NCI-H774 (cell line): ENCODE data around the gene BTBD16.

ENCODE experiments used
- DNase-seq: peaks from one replicate; lab custom pipeline; 2025; lab: John Stamatoyannopoulos, UW

BTBD16 gene

GRCh38 chr10:122343936-122344335 is 72.8 kb downstream of the BTBD16 start:
- no peak for DNase-seq

- DNase-seq, result no peak
Observed at GRCh38 chr10:122344741-122345258, 73.7 kb downstream of the BTBD16 start.

- DNase-seq, result no peak
Observed at GRCh38 chr10:122346326-122346950, 75.3 kb downstream of the BTBD16 start.

GRCh38 chr10:122347170-122347841 is 76.2 kb downstream of the BTBD16 start:
- DNase-seq, result no peak

GRCh38 chr10:122348512-122348911 is 77.4 kb downstream of the BTBD16 start:
- DNase-seq, result no peak

GRCh38 chr10:122348935-122349361 is 77.9 kb downstream of the BTBD16 start:
- no peak for DNase-seq

GRCh38 chr10:122349758-122350369 is 78.8 kb downstream of the BTBD16 start:
- DNase-seq, result no peak

GRCh38 chr10:122350893-122351292 is 79.8 kb downstream of the BTBD16 start:
- DNase-seq, result no peak

GRCh38 chr10:122352817-122353525 is 81.9 kb downstream of the BTBD16 start:
- DNase-seq, result no peak

- DNase-seq, result no peak
Observed at GRCh38 chr10:122354383-122354782, 83.3 kb downstream of the BTBD16 start.

GRCh38 chr10:122357685-122358084 is 86.6 kb downstream of the BTBD16 start:
- no peak for DNase-seq

GRCh38 chr10:122359621-122360020 is 88.5 kb downstream of the BTBD16 start:
- no peak for DNase-seq

GRCh38 chr10:122361046-122361445 is 90.0 kb downstream of the BTBD16 start:
- no peak for DNase-seq

- no peak for DNase-seq
Observed at GRCh38 chr10:122362031-122362592, 91.0 kb downstream of the BTBD16 start.

- DNase-seq, result no peak
Observed at GRCh38 chr10:122362621-122363020, 91.5 kb downstream of the BTBD16 start.

- no peak for DNase-seq
Observed at GRCh38 chr10:122363311-122363710, 92.2 kb downstream of the BTBD16 start.

GRCh38 chr10:122363722-122364463 is 92.8 kb downstream of the BTBD16 start:
- DNase-seq, result no peak

GRCh38 chr10:122368502-122369254 is 97.6 kb downstream of the BTBD16 start:
- DNase-seq, result no peak

- no peak for DNase-seq
Observed at GRCh38 chr10:122373108-122373507, 102.0 kb downstream of the BTBD16 start.

GRCh38 chr10:122373721-122374120 is 102.6 kb downstream of the BTBD16 start:
- DNase-seq, result no peak
